Karpas-422 (cell line): ENCODE measurements around the gene HSPA12A. TPM values are rescaled to one million over a fixed set of nuclear protein-coding genes. Genes with fewer than 3 reads are reported as not detected.
"Not testable (repeated sequence)": the region's sequence is repeated elsewhere in the genome, so short reads cannot be mapped to it uniquely, and the experiment has no call there.

Source experiments
- DNase-seq: peaks from one replicate; pipeline ENCODE4 v3.0.0-alpha.2; 2015
- H2AFZ ChIP-seq: fragments of 200-600 bp; sonication (generic); 2 replicates; pipeline ENCODE4 v1.6.1; 2014; ENCODE audit warnings: antibody characterized with exemption, low read length, mixed read lengths
- H3K27ac ChIP-seq: fragments of 200-600 bp; sonication (generic); 2 replicates; pipeline ENCODE4 v1.5.1; 2014; ENCODE audit warnings: mild to moderate bottlenecking, low read length, moderate library complexity
- H3K27me3 ChIP-seq: fragments of 200-600 bp; sonication (generic); 2 replicates; pipeline ENCODE4 v1.6.1; 2014; ENCODE audit warnings: low read length, mixed read lengths
- H3K36me3 ChIP-seq: fragments of 200-600 bp; sonication (generic); 2 replicates; pipeline ENCODE4 v1.6.1; 2014; ENCODE audit warnings: low read length, mixed read lengths; ENCODE audit not compliant: insufficient read depth
- H3K4me1 ChIP-seq: fragments of 200-600 bp; sonication (generic); 2 replicates; pipeline ENCODE4 v1.6.1; 2014; ENCODE audit warnings: mild to moderate bottlenecking, low read length, mixed read lengths
- H3K4me2 ChIP-seq: fragments of 200-600 bp; sonication (generic); 2 replicates; pipeline ENCODE4 v1.6.1; 2014; ENCODE audit warnings: low read length, low read depth, mild to moderate bottlenecking; ENCODE audit not compliant: poor library complexity, severe bottlenecking
- H3K4me3 ChIP-seq: fragments of 200-600 bp; sonication (generic); 2 replicates; pipeline ENCODE4 v1.5.1; 2014; ENCODE audit warnings: mild to moderate bottlenecking, antibody characterized with exemption, low read length, mixed read lengths
- H3K79me2 ChIP-seq: fragments of 200-600 bp; sonication (generic); 2 replicates; pipeline ENCODE4 v1.6.1; 2014; ENCODE audit warnings: mild to moderate bottlenecking, low read length, mixed read lengths
- H3K9ac ChIP-seq: fragments of 200-600 bp; sonication (generic); 2 replicates; pipeline ENCODE4 v1.6.0; 2014; ENCODE audit warnings: low read length
- H3K9me2 ChIP-seq: fragments of 200-600 bp; sonication (generic), shearing (Covaris generic); replicated peaks from 2 replicates; pipeline ENCODE4 v1.6.0; 2014; ENCODE audit warnings: mild to moderate bottlenecking, low read length, moderate library complexity; ENCODE audit not compliant: insufficient read depth
- H3K9me3 ChIP-seq: fragments of 300-700, 200-600 bp; sonication (generic); 2 replicates; pipeline ENCODE4 v1.6.1; 2014; ENCODE audit warnings: low read length, mixed read lengths
- H4K20me1 ChIP-seq: fragments of 200-600 bp; sonication (generic); 2 replicates; pipeline ENCODE4 v1.6.1; 2014; ENCODE audit warnings: mild to moderate bottlenecking, antibody characterized with exemption, low read length, low read depth; ENCODE audit not compliant: insufficient read depth
- total RNA-seq: library from RNA; depleted of rRNA; stranded (reverse); fragments of >200 nt; shearing (Covaris generic); gene quantifications from 2 replicates; pipeline ENCODE4 v1.2.3, GENCODE V29; 2014; ENCODE audit warnings: low replicate concordance

The HSPA12A gene
- total RNA-seq, 1 experiment from 2014 or later = 0.07 TPM

- Histone ChIP-seq H3K9me2 (no peaks in the 10 kb centered on the region), H3K4me2 (no peak overlapping the region), H3K27ac (no peak overlapping the region), H3K4me1 (no peaks in the 10 kb centered on the region), H3K27me3 (no peaks in the 10 kb centered on the region), H4K20me1 (no peaks in the 10 kb centered on the region), H2AFZ (no peak overlapping the region), H3K36me3 (no peaks in the 10 kb centered on the region), H3K9ac (no peak overlapping the region), H3K79me2 (no peaks in the 10 kb centered on the region), H3K9me3 (no peaks in the 10 kb centered on the region), H3K4me3 (no peak overlapping the region)
- DNase-seq = no peak
Observed at GRCh38 chr10:116712989-116713543, 29.3 kb downstream of the HSPA12A start.

DNA sequence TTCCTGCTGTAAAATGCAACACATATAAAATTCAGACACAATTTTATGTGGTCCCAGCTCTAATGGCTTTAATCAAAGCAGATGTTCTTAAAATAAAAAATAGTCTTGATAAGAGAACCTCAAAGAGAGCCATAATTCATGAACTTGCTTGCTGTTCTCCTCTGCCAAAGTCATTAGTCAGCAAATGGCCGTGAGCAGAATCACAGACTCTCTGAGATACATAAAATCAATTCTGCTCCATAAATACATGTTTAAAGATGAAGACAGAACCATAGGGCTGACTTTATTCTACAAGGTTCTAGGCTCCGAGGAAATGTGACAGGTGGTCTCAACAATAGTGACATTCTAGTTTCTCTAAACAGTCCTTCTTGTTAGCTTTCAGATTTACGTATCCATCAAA, 29.8 kb downstream of the HSPA12A start:
- Histone ChIP-seq H3K4me2 (no peak overlapping the region), H3K4me1 (no peaks in the 10 kb centered on the region), H3K9ac (no peak overlapping the region), H3K27me3 (no peaks in the 10 kb centered on the region), H2AFZ (no peak overlapping the region), H4K20me1 (no peaks in the 10 kb centered on the region), H3K79me2 (no peaks in the 10 kb centered on the region), H3K27ac (no peak overlapping the region), H3K36me3 (no peaks in the 10 kb centered on the region), H3K9me2 (no peaks in the 10 kb centered on the region), H3K4me3 (no peak overlapping the region), H3K9me3 (no peaks in the 10 kb centered on the region)
- no peak for DNase-seq

- not testable (repeated sequence) for DNase-seq, H3K4me1 ChIP-seq, H3K4me3 ChIP-seq, H3K4me2 ChIP-seq, H3K9me3 ChIP-seq, H3K9ac ChIP-seq, H3K9me2 ChIP-seq, H3K27ac ChIP-seq, H2AFZ ChIP-seq, H4K20me1 ChIP-seq, H3K36me3 ChIP-seq, H3K27me3 ChIP-seq, H3K79me2 ChIP-seq
Observed at GRCh38 chr10:116711803-116712202, 30.6 kb downstream of the HSPA12A start.

DNA sequence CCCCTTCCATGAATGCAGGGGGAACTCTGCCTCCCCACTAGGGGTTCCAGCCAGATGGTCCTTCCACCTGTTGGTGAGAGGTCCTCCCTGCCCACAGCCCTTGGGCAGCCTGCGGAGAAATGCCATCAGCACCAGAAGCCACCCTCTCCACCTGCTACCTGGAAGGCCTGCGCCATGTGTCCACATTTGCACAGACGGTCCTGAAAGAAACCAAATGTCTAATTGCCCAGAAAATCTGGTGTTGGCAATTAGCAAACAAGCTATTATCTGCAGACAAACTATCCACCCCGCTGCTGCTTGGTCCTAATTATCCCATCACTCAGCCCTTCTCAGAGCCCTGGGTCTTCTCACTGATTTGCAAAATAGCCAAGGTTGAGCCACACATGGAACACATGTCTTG, 32.3 kb downstream of the HSPA12A start:
- Histone ChIP-seq H3K27me3 (no peaks in the 10 kb centered on the region), H2AFZ (no peak overlapping the region), H3K9me2 (no peaks in the 10 kb centered on the region), H3K4me3 (no peak overlapping the region), H3K9ac (no peak overlapping the region), H3K79me2 (no peaks in the 10 kb centered on the region), H3K4me1 (no peaks in the 10 kb centered on the region), H3K27ac (no peak overlapping the region), H3K9me3 (no peaks in the 10 kb centered on the region), H3K36me3 (no peaks in the 10 kb centered on the region), H3K4me2 (no peak overlapping the region), H4K20me1 (no peaks in the 10 kb centered on the region)
- DNase-seq = no peak

- H3K27ac ChIP-seq = no peak overlapping the region
- no peaks in the 10 kb centered on the region for H3K36me3 ChIP-seq
- no peak overlapping the region for H3K9ac ChIP-seq
- no peaks in the 10 kb centered on the region for H3K79me2 ChIP-seq
- H3K4me1 ChIP-seq = no peaks in the 10 kb centered on the region
- H3K9me3 ChIP-seq = no peaks in the 10 kb centered on the region
- H3K4me2 ChIP-seq = no peak overlapping the region
- no peak overlapping the region for H3K4me3 ChIP-seq
- H3K27me3 ChIP-seq = no peaks in the 10 kb centered on the region
- no peak overlapping the region for H2AFZ ChIP-seq
- no peaks in the 10 kb centered on the region for H4K20me1 ChIP-seq
- no peak for DNase-seq
- no peaks in the 10 kb centered on the region for H3K9me2 ChIP-seq
Observed at GRCh38 chr10:116708877-116709276, 33.5 kb downstream of the HSPA12A start.

- no peaks in the 10 kb centered on the region for H3K79me2 ChIP-seq
- H4K20me1 ChIP-seq = no peaks in the 10 kb centered on the region
- H3K27ac ChIP-seq = no peak overlapping the region
- no peak overlapping the region for H3K4me3 ChIP-seq
- no peaks in the 10 kb centered on the region for H3K4me1 ChIP-seq
- H3K4me2 ChIP-seq = no peak overlapping the region
- H3K9ac ChIP-seq = no peak overlapping the region
- no peak for DNase-seq
- no peaks in the 10 kb centered on the region for H3K36me3 ChIP-seq
- no peaks in the 10 kb centered on the region for H3K9me3 ChIP-seq
- H2AFZ ChIP-seq = no peak overlapping the region
- H3K27me3 ChIP-seq = no peaks in the 10 kb centered on the region
- no peaks in the 10 kb centered on the region for H3K9me2 ChIP-seq
Observed at GRCh38 chr10:116708391-116708821, 34.0 kb downstream of the HSPA12A start.

- Histone ChIP-seq H3K9me2 (no peaks in the 10 kb centered on the region), H3K4me3 (no peak overlapping the region), H2AFZ (no peak overlapping the region), H4K20me1 (no peaks in the 10 kb centered on the region), H3K9me3 (no peaks in the 10 kb centered on the region), H3K27ac (no peak overlapping the region), H3K4me1 (no peaks in the 10 kb centered on the region), H3K4me2 (no peak overlapping the region), H3K36me3 (no peaks in the 10 kb centered on the region), H3K9ac (no peak overlapping the region), H3K27me3 (no peaks in the 10 kb centered on the region), H3K79me2 (no peaks in the 10 kb centered on the region)
- DNase-seq = no peak
Observed at GRCh38 chr10:116707981-116708380, 34.4 kb downstream of the HSPA12A start.

DNA sequence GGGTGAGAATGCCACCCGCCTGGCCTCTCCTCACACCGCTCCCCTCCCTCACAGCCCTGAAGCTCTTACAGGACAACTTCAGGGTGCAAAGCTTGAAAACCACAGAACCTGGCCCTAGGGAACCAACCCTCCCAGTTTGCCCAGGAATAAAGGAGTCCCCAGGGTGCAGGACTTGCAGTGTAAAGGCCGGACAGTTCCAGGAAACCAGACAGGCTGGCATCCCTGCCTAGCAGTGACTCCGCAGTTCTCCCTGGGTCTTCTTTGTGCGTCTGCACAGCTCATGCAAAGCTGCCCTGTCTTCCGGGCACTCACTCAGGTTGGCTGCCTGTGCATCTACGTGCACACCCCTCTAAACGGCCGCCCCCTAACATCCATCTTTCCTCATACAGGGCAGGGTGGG, 36.1 kb downstream of the HSPA12A start:
- no peak overlapping the region for H3K9ac ChIP-seq
- H3K4me3 ChIP-seq = no peak overlapping the region
- no peaks in the 10 kb centered on the region for H3K9me2 ChIP-seq
- no peaks in the 10 kb centered on the region for H3K4me1 ChIP-seq
- no peak overlapping the region for H2AFZ ChIP-seq
- DNase-seq = no peak
- H3K27ac ChIP-seq = no peak overlapping the region
- no peaks in the 10 kb centered on the region for H3K36me3 ChIP-seq
- H3K27me3 ChIP-seq = no peaks in the 10 kb centered on the region
- H4K20me1 ChIP-seq = no peaks in the 10 kb centered on the region
- H3K79me2 ChIP-seq = no peaks in the 10 kb centered on the region
- H3K9me3 ChIP-seq = no peaks in the 10 kb centered on the region
- no peak overlapping the region for H3K4me2 ChIP-seq

DNA sequence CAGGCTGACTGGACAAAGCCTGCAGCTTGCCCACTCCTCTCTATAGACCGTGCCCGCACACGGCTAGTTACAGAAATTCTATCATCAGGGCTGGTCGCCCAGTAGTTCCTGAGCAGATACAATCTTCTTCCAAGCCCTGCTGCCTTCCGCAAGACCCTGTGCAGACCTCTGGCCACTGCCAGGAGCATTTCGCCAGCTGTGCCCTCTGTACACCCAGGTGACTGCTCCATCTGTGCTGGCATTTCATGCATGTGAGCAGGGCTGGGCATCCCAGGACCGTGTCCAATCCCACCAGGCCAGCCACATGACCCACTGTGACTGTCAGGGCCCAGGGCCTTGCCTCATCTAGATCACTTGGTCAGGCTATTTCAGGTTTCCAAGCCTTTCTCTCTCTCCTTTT, 36.9 kb downstream of the HSPA12A start:
- Histone ChIP-seq H3K27ac (no peak overlapping the region), H2AFZ (no peak overlapping the region), H3K9ac (no peak overlapping the region), H3K4me1 (no peaks in the 10 kb centered on the region), H3K9me3 (no peaks in the 10 kb centered on the region), H3K79me2 (no peaks in the 10 kb centered on the region), H3K36me3 (no peaks in the 10 kb centered on the region), H3K9me2 (no peaks in the 10 kb centered on the region), H3K27me3 (no peaks in the 10 kb centered on the region), H3K4me2 (no peak overlapping the region), H3K4me3 (no peak overlapping the region), H4K20me1 (no peaks in the 10 kb centered on the region)
- DNase-seq = no peak
